ENCODE data around the gene GIPC3.
"Not testable (repeated sequence)": the region's sequence is repeated elsewhere in the genome, so short reads cannot be mapped to it uniquely, and the experiment has no call there.

GIPC3 gene

DNA sequence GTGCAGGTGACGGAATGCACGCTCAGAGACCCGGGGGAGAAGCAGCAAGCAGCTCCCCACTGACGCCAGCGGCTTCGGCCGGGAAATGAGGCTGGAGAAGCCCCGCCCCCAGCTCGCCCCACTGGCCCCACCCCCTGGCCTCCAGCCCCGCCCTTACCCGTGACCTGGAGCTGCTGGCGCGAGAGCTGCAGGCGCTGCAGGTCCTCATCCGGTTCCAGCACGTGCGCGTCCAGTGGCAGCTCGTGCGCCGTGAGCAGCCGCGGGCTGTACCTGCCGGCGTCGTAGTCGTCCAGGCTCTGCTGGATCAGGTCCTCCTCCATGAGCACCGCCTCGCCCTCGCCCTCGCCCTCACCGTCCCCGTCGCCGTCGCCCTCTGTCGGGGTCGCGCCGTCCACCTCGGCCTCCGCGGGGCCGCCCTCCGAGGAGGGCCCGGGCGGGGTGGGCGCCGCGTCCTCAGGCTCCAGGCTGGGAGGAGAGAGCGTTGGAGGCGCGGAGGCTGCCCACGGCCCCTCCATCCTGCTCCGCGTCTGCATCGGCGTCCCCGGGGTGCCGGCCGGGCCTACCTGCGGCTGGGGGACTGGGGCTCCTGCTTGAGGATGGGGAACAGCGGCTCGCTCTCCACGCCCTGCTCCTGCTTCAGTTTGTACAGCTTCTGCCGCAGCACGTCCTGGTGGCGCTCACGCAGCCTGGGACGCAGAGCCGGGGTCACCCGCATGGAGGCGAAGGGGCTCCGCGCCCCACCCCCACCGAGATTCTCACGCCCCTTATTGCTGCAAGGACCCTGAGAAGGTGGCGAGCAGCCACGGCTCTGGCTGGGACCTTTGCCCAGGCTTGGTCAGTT is 27.8 kb downstream of the GIPC3 start:
- intact Hi-C loops (cut with DNase I) = no loop called here
- DNase-seq = peak in 2 of 10 donors; percentile 63 to 74

DNA sequence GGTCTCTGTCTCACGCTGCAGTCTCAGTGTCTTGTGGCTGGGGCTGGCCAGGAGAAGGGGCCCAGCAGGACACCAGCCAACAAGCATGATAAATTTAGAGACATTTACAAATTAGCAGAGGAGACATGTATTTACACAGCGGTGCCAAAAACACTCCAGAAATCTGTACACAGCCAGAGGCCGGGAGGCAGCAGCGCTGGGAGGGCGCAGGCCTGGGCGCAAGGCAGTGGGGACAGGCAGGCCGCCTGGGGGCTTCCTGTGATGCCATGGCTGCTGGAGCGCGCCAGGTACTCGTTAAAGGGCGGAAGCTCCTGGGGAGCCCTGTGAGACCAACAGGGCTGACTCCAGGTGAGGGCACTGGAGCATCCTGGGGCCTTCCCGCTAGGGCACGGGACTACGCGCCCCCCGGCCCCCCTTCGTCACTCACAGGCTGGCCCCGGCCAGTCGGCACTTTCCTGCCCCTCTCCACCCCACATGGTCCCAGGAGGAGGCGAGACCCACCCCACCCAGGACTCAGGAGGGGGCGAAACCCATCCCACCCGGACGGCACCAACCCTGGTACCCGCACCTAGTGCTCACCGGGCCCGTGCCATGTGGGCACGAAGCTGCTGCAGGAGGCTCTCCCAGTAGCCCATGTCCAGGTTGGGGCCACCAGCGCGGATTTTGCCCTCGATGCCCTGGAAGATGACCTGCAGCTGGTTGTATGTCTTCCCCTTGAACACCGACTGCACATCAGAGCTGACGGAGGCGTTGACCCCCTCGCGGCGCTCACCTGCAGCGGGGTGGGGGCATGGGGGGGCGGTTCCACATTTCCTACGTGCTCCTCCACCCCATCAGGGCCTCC is 28.8 kb downstream of the GIPC3 start:
- intact Hi-C loops (cut with DNase I) = no loop called here
- no peak for DNase-seq

DNA sequence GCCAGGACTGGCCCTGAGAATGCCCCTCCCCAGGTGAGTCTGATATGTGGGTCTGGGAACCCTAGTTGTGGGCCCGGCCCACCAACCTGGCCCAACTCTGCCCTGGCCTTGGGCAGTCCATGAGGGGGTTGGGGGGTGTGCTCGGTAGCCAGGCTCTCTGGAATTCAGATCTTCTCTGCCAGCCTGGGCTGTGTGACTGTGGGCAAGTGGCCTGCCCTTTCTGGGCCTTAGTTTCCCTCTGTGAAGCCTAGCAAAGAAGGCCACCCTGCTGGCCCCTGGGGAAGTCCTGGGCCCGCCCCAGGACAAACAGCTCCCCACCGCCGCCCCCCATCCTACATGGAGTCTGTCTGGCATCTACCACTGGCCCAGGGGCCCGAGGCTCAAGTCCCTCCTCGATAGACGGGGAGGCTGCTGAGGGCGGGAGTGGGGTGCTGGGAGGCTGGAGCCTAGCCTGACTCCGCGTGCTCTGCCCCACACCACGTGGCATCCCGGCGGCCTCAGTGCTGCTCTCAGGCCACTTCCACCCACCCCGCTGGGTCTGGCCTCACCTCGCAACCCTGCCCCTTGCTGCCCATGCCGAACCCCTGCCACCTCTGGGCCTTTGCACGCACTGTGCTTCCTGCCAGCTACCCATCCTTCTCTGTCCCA is 29.7 kb downstream of the GIPC3 start:
- intact Hi-C loops (cut with DNase I) = no loop called here
- peak in 1 of 10 donors; percentile 82 for DNase-seq

DNA sequence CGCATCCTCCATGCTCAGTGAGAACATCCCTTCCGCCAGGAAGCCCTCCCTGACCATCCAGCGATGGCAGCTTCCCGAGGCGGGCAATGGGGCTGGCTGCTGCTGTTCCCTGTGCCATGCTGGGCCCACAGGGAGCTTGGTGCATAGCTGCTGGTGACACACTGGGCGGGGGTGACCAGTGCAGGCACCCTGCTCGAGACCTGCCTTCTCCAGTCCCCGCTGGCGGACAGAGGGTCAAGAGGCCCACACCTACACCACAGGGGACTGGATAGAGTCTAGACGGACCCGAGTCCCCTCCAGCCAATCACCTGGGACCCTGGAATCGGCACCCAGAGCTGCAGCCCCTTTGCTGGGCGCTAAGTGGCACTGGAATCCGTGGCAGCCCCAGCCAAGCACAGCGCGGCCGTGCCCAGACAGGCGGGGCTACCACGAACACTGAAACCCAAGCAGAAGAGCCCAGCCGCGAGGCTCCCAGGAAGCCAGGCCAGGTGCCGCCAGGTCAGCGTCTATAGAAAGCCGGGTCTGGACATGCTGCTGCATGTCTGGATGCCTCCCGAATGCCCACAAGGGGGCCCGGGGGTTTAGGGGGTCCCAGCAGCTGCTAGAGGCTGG is 30.4 kb downstream of the GIPC3 start:
- intact Hi-C loops (cut with DNase I) = no loop called here
- DNase-seq = no peak

DNA sequence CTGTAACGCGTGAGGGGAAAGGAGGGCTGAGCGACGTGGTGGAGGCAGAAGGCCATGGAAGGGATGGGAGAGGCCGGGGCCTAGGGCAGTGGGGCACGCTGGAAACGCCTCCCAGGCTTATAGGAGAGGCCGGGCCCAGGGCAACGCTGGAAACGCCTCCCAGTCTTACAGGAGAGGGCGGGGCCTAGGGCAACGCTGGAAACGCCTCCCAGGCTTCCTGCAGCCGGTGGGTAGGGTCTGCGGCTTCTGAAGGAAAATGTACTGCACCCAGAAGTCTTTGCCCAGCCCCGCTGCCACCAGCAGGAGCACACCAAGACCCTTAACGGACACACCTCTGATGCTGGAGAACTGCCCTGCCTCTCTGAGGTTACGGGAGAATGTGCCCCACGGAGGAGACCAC is 32.2 kb downstream of the GIPC3 start:
- no peak for DNase-seq
- intact Hi-C loops (cut with DNase I) = no loop called here

DNA sequence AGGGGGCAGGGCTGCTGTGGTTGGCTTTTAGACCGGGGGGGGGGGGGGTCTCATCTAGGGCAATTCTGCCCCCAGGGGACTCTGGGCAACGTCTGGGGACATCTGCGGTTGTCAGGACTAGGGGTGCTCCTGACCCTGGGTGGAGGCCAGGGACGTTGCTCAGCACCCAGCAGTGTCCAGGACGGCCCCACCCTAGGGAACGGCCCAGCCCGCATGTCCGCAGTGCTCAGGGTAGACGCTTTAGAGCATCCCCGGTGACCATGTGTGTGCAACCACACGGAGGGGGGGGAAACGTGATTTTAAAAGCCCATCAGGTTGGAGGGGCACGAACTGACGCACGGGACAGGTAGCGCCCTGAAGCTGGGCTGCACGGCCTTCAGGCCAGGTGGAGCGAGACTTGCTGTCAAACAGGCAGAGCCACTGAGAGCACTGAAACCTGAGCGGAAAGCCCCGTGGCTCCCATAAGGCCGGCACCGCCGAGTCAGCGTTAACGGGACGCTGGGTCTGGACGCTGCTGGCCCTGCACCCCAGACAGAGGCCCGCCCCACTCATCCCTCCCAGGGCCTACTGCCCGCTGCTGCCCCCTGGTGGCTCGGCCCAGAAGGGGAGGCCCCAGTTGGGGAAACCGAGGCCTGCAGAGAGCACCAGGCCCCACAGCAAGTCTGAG is 33.0 kb downstream of the GIPC3 start:
- peak in 7 of 10 donors; percentile 48 to 94 (median 69) for DNase-seq
- intact Hi-C loops (cut with DNase I) = loop anchor here (1.0 kb wide), 1 partner anchor 73 kb away; no protein-coding TSS in a partner anchor

DNA sequence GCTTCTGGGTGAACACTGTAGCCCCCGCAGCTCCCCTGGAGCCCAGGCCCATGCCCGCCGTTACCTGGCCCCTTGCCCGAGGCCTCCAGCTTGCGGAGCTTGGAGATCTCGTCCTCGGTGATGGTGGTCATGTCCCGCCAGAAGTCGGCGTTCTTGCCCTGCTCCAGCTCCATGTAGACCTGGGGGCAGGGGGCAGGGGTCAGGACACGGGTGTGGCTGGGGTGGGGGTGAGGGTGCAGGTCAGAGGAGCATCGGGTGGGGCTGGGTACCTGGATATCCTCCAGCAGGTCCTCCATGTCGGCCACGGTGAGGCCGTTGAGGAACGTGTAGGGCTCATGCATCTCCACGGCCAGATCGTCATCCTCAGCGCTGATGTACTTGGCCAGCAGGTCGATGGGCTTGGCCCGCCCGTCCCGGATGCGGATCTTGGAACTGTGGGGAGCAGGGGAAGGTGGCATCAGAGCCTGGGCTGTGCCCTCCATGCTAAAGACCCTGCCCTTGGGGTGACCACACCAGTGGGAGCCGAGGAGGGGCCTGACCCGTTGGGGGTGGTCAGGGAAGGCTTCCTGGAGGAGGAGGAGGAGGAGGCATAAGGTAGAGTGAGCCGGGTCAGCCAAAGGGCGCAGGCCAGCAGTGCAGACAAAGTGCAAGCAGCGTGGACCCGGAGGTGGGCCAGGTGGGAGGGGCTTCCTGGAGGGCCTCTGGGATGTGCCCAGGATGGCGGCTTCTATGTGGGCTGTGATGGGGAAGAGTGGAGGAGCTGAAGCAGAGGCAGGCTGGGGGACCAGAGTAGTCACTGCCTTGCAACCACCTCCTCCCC is 33.7 kb downstream of the GIPC3 start:
- intact Hi-C loops (cut with DNase I) = loop anchor here (1.0 kb wide), 1 partner anchor 74 kb away; no protein-coding TSS in a partner anchor
- DNase-seq = no peak

DNA sequence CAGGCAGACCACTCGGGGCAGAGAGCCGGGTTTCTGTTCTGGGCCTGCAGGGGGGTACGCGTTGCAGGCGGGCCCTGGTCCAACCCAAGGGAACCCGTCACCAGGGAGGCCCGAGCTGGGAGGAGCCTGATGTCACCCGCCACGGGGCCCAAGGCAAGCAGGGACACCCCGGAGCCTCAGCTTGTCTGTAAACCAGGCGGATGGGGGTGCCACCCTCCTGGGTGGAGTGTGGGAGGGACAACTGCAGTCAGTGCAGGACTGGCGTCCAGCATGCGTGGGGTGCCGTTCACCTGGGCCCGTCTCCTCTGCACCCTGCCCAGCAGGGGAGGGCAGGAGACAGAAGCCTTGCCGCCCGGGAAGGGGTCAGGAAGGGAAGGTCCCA is 34.3 kb downstream of the GIPC3 start:
- DNase-seq = no peak
- intact Hi-C loops (cut with DNase I) = no loop called here

DNA sequence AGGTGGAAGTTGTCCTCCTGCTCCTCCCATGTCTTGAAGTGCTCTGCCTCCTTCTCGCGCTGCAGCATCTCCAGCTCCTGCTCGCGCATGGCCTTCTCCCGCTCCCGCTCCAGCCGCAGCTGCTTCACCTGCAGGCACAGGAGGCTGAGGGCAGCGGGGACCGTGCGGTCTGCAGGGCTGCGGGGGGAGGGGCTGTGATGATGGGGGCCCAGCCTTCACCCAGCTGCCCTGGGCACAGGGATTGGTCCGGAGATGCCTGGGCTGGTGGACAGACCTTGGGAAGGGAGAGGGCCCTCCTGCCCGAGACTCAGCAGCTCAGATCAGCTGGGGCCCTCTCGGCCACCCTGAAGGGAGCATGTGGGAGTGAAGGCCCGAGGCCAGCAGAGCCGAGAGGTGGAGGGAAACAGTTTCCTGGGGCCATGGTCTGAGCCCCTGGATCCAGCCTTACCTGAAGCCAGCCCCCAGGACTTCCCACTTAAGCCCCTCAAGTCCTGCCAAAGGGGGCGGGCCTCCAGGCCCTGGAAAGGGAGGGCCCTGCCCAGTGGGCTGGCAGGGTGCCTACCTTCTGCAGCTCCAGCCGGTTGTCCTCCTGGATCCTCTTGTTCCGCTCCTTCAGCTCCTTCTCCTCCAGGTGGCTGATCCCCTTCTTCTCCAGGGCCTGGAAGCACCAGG is 35.0 kb downstream of the GIPC3 start:
- intact Hi-C loops (cut with DNase I) = no loop called here
- no peak for DNase-seq

DNA sequence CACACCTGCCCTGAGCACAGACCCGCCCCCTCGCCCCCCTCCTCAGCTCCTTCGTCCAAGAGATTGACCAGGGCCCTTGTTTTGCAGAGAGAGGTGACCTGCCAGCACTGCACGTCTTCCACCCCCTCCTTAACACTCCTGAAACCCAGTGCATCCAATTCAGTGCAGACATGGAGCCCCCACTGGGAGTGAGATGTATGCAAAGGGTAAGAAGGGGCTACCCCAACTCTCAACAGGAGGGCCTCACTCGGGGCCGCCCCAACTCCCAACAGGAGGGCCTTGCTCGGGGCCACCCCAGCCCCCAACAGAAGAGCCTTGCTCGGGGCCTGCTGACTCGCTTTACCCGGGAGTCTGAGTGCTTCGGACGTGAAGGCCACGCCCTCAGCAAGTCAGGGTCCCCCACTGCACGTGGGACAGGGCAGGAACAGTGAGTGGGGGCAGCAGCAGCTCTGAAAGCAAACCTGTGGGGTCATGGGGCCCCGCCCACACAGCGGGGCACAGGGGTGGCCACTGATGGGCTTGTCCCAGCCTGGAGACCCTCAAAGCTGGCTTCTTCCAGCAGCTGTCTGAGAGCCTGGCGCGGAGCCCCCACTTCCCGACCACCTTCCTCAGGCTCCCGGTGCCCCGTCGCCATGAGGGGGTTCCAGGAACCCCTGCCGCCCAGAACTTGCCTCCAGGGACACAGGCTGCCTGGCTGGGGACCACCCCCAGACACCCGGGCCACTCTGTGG is 35.7 kb downstream of the GIPC3 start:
- DNase-seq = no peak
- intact Hi-C loops (cut with DNase I) = no loop called here

DNA sequence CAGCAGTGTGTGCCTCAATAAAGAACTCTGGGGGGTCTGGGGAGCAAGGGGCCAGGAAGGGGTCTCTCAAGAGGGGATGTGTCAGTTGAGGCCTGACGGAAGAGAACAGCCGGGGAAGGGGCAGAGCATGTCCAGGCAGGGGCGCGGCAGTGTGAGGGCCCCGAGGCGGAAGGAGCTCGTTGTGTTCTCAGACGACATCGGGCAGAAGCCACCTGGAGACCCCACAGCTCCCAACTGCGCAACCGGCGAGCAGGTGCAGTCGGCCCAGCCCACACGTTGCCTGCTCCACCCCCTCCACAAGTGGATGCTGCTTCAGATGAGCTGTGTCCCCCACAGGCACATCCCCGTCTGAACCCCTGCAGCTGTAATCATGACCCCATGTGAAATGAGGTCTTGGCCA is 36.4 kb downstream of the GIPC3 start:
- intact Hi-C loops (cut with DNase I) = no loop called here
- no peak for DNase-seq

DNA sequence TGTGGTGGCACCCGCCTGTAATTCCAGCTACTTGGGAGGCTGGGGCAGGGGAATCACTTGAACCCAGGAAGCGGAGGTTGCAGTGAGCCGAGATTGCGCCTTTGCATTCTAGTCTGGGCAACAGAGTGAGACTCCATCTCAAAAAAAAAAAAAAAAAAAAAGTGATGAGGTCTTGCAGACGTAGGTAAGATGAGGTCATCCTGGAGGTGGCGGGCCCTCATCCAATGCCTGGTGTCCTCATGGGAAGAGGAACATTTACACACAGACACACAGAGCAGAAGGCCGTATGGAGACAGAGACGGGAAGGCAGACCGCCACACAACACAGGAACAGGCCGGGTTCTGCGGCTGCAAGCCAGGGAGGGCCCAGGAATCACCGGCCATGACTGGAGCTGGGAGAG is 36.9 kb downstream of the GIPC3 start:
- no peak for DNase-seq
- intact Hi-C loops (cut with DNase I) = no loop called here

DNA sequence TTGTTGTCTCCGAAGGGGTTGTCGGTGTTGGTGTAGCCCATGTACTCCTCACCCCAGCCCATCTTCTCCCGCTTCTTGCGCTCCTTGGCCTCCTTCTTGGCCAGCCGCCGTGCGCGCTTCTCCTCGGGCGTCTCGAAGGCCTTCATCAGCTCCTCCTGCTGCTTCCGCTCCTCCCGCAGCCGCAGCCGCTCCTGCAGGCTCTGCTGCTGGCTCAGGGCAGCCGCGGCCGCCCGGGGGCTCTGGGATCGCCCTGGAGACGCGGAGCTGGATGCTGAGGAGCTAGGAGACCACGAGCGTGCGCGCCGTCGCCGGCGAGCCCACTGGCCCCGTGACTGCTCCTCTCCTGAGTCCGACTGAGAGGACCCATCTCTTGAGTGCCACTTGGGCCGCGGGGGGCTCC is 38.4 kb downstream of the GIPC3 start:
- DNase-seq = no peak
- intact Hi-C loops (cut with DNase I) = no loop called here

DNA sequence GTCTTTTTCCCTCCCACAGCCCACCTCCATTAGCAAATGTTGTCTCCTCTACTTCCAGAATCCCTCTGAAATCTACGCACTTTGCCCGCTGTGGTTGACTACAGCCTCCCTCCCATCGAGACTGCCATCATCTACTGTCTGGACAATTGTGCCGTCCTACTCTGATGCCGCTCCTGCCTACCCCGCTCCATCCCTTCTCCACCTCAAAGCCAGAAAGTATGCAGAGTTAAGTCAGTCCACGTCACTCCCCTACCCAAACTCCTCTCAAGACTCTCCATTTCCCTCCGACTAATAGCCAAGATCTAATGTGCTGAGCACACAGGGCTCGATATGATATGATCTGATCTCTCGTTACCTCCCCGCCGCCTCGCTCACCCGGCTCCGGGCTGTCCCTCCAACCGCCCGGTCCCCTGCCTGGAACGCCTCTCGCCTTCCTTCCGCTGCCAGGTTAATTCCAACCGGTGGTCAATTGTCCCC is 40.8 kb downstream of the GIPC3 start:
- intact Hi-C loops (cut with DNase I) = no loop called here
- DNase-seq = no peak

DNA sequence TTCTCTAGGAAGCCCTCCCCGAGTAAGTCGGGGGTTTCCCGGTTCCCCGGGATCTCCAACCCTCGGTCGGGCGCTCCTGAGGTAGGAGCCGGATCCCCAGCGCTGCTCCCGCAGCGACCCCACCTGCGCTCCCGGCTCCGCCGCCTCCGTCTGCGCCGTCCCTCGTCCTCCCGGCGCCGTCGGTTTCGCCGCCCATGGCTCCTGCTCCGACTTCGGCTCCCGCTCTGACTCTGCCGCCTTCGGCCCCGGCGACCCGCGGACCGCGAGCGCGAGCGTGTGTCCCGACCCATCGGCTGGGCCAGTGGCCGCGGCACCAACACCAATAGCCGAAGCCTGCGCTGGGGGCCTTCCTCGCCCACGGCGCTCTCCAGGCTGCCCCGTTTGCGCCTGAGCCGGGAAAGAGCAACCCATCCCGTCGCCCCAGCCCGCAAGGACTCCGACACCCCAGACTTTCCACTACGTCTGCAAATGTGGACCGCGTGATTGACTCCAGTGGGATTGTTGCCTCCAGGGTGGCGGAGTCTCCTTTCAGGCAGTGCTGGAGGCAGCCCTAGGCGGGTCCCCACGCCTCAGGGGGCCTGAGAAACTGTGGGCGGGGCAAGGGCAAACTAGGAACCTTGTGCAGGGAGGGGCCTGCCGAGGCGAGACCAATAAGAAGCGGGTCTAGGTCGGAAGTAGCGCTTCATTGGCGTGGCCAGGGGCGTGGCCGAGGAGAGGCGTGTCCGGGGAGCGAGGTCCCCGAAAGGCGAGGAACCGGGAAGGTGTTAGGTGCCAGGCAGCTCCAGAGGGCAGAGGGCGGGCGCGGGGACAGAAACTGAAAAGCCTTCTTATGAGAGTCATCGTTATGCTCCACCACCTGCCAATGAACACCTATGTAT is 41.4 kb downstream of the GIPC3 start, which contains the start of gene CACTIN:
Gene CACTIN (minus strand): TSS at position 318 of the 878 bp plus-strand sequence. CDS start 28 bp downstream, at position 290.
- peak; percentile 97 to 100 (median 99) for DNase-seq
- intact Hi-C loops (cut with DNase I) = no loop called here

DNA sequence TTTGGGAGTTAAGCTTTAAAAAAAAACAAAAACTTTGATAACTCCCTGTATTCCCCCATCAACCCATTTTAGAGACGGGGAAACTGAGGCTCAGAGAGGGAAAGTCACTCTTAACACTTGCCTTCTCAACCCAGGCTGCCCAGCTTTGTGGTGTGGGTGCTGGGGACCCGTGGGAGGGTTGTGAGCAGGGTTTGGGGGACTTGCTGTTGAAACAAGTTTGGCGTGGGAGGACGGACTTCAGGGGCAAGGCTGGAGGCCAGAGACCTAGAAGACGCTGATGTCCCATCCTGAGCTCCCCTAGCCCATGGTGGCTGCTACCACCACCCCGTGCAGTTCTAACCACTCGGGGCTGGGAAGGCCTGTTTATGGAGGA is 42.1 kb downstream of the GIPC3 start:
- intact Hi-C loops (cut with DNase I) = no loop called here
- DNase-seq = no peak

DNA sequence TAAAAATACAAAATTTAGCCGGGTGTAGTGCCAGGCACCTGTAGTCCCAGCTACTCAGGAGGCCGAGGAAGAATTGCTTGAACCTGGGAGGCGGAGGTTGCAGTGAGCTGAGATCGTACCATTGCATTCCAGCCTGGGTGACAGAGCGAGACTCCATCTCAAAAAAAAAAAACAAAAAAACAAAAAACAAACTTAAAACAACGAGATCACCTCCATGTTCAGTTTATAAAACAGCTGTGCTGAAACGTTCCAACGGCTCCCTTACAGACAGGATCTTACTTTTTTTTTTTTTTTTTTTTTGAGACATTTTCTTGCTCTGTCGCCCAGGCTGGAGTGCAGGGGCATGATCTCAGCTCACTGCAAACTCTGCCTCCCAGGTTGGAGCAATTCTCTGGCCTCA is 43.5 kb downstream of the GIPC3 start:
- intact Hi-C loops (cut with DNase I); DNase-seq: not testable (repeated sequence)

All from posterior cingulate gyrus (tissue), 11 donors.